HG03571 (cell line): ENCODE results near the gene ZNF101.

ENCODE experiments used
- ATAC-seq: cut with Tn5 transposase; IDR thresholded peaks from one replicate; pipeline ENCODE4 v1.9.1; 2021; ENCODE audit not compliant: unreplicated experiment

Gene ZNF101

GRCh38 chr19:19710506-19710905 is 41.9 kb downstream of the ZNF101 start:
- no peak for ATAC-seq

DNA sequence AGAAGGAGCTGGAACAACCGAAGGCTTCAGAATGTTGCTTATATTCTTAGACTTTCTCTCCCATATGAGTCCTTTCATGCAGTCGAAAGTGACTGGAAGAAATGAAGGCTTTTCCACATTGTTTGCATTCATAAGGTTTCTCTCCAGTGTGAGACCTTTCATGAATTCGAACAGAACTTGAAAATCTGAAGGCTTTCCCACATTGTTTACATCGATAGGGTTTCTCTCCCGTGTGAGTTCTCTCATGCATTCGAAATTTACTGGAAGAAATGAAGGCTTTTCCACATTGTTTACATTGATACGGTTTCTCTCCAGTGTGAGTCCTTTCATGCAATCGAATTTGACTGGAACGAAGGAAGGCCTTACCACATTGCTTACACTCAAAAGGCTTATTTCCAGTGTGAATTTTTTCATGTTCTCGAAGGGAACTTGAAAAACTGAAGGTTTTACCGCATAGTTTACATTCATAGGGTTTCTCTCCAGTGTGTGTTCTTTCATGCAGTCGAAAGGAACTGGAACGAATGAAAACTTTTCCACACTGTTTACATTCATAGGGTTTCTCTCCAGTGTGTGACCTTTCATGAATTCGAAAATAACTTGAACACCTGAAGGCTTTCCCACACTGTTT is 42.8 kb downstream of the ZNF101 start:
- no peak for ATAC-seq

GRCh38 chr19:19711934-19712828 is 43.5 kb downstream of the ZNF101 start:
- ATAC-seq = no peak

- no peak for ATAC-seq
Observed at GRCh38 chr19:19719798-19720197, 51.2 kb downstream of the ZNF101 start.

GRCh38 chr19:19721896-19722295 is 53.3 kb downstream of the ZNF101 start:
- no peak for ATAC-seq

- peak; percentile 96 for ATAC-seq
Observed at GRCh38 chr19:19732579-19733501, 64.2 kb downstream of the ZNF101 start, which contains the start of gene ZNF14. Gene ZNF14 (minus strand): TSS chr19:19733112. CDS start chr19:19732958, 154 bp downstream.
